ENCODE measurements around the gene KLF17.

DNA sequence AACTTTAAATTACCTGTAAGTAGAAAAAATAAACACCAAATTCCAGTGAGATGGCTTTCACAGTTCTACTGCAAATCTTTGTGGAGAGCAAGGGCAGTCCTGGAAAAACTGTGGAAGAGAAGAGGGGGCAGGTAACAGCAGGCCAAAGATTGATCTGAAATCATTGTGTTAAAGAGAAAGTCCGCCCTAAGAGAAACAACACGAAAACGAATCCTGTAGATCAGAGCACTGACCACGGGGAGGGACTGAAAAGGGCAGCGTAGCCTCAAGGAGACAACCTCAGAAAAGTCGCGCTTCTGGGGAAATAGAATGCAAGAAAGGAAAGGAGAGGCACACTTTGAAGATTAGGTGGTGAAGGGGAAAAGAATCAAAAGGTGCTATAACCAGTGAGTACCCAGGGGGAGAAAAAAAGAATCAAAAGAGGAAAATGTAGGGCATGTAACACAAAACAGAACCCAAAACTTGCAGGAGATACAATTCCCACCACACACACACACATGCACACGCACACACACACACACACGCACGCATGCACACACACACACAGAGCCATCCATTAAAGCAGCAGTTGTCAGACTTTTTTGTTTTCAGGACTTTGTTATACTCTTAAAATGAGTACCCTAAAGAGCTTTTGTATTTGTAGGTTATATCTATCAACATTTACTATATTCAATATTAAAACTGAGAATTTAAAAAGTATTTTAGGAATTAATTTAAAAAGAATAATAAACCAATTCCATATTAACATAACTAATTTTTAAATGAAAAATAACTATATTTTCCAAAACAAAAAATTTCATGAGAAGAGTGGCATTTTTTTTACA, 28.0 kb upstream of the KLF17 start:
- TF ChIP-seq ZNF274 (IDR thresholded peaks at IDR 0.05; ENCODE audit: borderline replicate concordance, extremely low read depth, low read length) (no peak), TAF7 (optimal IDR thresholded peaks at IDR 0.05; ENCODE audit: borderline replicate concordance, low read depth, low read length) (no peak), MAFK (IDR thresholded peaks at IDR 0.05; ENCODE audit: low read depth, low read length) (no peak), EZH2 (IDR thresholded peaks at IDR 0.05; ENCODE audit: low read depth, low read length, severe bottlenecking) (no peak)

Data from H1 (cell line).